OCI-M1 (cell line): ENCODE measurements around the gene CHRDL1.

Source experiments
- DNase-seq: peaks from one replicate; lab custom pipeline; 2025; lab: John Stamatoyannopoulos, UW

CHRDL1 gene

DNA sequence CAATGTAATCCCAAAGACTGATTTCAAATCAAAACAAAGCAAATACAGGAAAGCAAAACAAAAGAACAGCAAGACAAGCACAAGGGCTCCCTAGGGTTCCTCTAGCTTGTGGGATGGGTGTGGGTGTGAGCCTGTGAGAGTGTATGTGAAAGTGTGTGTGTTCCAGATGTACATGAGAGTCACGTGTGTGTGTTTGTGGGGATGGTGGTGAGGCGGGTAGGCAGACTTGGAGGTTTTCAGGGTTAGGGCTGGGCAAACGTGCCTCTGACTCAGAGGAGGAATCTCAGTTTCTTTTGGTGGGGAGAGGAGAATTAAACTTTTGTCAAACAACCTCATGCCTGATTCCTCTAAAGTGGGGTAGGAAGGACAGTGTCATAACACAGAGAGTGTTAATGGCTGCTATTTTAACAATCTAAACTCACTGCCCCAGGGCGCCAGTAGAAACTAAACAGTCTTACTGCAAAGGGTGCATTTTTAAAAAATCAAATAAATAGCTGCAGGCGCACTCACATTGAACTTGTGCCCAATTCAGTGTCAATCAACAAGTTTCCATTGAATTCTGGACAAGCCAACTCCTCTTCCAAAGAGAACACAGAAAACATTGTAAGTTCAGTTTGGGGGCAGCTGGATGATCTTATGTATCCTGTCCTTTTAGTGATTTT lies 51.8 kb downstream of the CHRDL1 start:
- DNase-seq, result no peak

- no peak for DNase-seq
Measured at GRCh38 chrX:110741213-110741796, 54.3 kb downstream of the CHRDL1 start.

GRCh38 chrX:110734894-110735541 lies 60.6 kb downstream of the CHRDL1 start:
- no peak for DNase-seq

DNA sequence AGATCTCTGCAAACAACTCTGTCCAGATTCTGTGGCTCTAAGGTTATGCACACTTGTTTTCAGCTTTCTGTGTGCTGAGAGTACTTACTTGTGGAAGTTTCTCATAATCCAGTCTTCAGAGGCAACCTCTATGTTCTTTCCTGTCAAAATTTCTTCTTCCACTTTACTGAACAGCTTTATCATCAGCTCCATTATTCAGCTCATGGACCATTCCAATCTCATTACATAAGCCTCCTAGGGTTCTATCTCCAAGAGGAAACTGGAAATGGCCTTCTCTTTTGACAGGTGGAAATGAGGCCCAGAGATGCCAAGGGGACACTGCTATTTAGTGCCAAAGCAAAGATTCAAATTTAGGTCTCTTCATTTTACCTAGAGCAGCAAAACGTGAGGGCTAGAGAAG lies 61.3 kb downstream of the CHRDL1 start:
- no peak for DNase-seq

DNA sequence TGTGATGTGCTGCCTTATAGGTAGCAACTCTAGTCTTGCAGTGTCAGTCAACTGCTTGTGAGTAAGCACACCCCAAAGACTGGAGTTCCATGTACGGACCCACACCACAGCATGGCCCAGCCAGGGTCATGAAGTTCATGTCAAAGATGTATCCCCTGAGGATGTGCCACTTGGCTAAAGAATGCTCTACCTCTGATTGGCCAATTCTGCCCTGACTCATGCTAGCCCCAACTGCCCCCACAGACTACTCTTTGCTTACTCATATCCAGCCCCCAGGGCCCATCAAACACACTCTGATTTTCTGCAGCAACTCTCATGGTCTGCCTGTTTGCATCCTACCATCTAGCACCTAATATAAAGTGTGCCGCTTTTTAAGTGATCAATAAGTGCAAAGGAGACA lies 62.5 kb downstream of the CHRDL1 start:
- DNase-seq, result no peak

- no peak for DNase-seq
Measured at GRCh38 chrX:110732266-110732665, 63.4 kb downstream of the CHRDL1 start.

- DNase-seq, result no peak
Measured at GRCh38 chrX:110723844-110724243, 71.8 kb downstream of the CHRDL1 start.

- DNase-seq, result peak; percentile 79
Measured at GRCh38 chrX:110722135-110722534, 73.5 kb downstream of the CHRDL1 start.

DNA sequence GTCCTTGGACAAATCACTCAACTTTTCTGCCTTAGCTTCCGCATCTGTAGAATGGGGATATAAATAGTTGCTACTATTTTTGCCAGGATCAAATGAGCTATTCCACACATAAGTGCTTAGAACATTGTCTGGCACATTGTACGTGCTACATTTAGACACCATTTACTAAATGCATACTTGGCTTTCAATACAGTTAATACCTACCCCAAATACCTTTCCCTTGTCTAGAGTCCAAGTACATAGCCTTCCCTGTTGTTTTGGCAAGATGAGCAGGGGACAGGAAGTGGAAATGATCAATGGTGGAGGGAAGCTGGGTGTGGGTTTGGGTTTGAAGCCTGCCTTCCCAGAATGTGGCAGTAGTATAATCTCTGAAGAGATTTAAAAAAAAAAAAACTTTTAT lies 82.0 kb downstream of the CHRDL1 start:
- no peak for DNase-seq

DNA sequence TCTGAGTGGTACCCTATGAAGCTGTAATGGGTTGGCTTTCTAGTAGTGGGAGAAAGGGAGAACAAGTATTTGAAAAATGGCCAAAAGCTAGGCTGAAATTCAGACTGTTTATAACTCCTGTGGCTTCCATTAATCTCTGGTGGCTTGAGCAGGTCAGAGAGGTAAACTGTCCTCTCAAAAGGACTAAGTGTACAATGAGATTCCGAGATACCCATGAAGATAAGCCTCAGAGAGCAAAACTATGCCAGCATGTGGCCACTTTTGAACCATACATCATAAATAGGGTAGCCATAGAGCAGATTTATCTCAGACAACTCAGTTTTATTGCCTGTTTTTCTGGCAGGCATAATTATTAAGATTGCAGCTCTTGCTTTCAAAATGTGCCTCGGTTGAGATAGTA lies 89.2 kb downstream of the CHRDL1 start:
- no peak for DNase-seq

- no peak for DNase-seq
Measured at GRCh38 chrX:110703641-110704040, 92.0 kb downstream of the CHRDL1 start.

DNA sequence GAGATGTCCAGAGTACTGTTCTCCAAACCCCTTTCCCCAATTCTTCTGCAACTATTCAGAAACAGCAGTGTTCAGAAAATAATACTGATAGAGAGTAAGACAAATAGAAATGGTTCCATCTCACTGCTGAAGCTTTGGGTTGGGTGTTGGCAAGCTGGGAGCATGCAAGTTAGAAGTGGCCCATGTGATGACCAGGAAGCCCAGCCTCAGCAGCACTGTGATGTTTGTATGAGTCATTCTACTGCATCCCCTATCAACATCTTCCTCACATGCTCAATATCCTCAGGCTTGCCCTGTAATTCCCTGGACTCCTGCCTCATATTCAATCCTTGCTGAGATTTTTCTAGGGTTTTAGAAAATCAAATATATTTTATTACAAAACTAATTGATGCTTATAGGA lies 96.5 kb downstream of the CHRDL1 start:
- no peak for DNase-seq

GRCh38 chrX:110698696-110699095 lies 96.9 kb downstream of the CHRDL1 start:
- peak; percentile 11 for DNase-seq

- no peak for DNase-seq
Measured at GRCh38 chrX:110692866-110693265, 102.8 kb downstream of the CHRDL1 start.

GRCh38 chrX:110691446-110691845 lies 104.2 kb downstream of the CHRDL1 start:
- no peak for DNase-seq

GRCh38 chrX:110684653-110685052 lies 111.0 kb downstream of the CHRDL1 start:
- DNase-seq, result no peak

GRCh38 chrX:110683925-110684324 lies 111.7 kb downstream of the CHRDL1 start:
- DNase-seq, result no peak

DNA sequence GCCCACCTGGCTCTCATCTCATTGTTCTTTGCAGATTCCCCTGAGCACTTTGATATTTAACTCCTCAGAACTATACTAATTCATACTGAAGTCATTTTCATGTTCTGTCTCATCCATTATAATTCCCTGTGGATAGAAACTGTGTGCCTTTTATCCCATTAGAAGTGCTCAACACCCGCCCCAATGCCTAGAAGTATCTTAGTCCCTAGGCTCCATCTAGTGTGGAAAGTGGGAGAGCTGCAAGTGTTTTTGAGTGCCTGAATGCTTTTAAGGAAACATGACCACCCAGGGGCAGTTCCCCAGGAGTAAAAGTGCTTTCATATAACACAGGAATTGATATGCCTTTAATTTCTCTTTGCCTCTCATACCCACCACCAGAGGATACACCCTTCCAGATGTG lies 117.0 kb downstream of the CHRDL1 start:
- DNase-seq, result no peak

DNA sequence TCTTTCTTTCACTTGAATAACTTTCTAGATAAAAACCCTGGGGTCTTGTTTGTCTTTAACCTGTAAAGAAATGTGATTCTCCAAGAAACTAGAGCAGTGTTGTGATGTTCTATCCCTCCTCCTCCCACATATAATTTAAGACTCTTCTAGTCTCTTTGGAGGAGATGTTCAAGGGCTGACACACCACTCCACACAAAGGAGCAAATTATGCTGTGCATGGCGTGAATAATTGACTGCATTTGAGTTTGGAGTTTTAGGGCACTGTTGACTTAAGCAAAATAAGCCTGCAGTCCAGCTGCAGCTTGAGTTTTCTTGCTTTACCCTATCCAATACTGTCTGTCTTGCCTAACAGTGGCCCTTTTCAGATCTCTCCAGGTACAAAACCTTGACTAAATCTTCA lies 119.7 kb downstream of the CHRDL1 start:
- DNase-seq, result no peak

GRCh38 chrX:110671068-110671803 lies 124.4 kb downstream of the CHRDL1 start:
- DNase-seq, result peak; percentile 39

GRCh38 chrX:110669572-110669971 lies 126.0 kb downstream of the CHRDL1 start:
- no peak for DNase-seq

DNA sequence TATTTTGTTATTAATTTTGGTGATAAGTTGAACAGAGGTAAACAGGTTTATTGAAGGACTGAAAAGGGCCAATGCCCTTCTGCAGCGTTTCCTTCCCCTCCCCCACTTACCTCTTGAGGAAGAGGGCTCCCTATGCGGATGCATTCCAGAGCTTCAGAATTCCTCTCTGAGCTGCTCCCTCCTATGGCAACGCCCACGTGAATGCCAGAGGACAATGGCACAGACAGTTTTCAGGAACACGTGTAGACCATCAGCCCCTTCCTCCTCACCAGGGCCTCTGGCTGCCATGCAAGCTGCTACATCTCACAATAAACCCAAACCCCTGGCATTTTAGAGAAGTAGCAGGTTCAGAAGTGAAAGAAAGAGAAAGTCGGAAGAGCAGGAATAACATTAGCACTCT lies 127.9 kb downstream of the CHRDL1 start:
- DNase-seq, result no peak
